IMR-90 (cell line): ENCODE results near the gene TIPRL. TPM values are rescaled to one million over a fixed set of nuclear protein-coding genes. Genes with fewer than 3 reads are reported as not detected.
A peak's percentile ranks its signal among the peaks of the same experiment; 100 is the strongest.

Source experiments
- ATAC-seq: fragments of 200-7000 bp; cut with Tn5 transposase; 2 replicates; pipeline ENCODE4 v1.9.1; 2020; ENCODE audit warnings: low read depth, mild to moderate bottlenecking, moderate library complexity
- BruUV-seq: library from RNA; stranded (reverse); fragments of 400-500 nt; replicated peaks from 2 replicates; lab custom pipeline; 2021; lab: Mats Ljungman, UMichigan
- CTCF ChIA-PET: fragments of 300-600 bp; formaldehyde crosslinking; extraction: SDS; loops from one replicate; lab custom pipeline; 2021; ENCODE audit warnings: antibody characterized with exemption; lab: Yijun Ruan, JAX
- POLR2A ChIA-PET: fragments of 300-600 bp; sonication (Branson Sonifier 250); formaldehyde crosslinking; loops from one replicate; lab custom pipeline; 2022; ENCODE audit warnings: antibody characterized with exemption; ENCODE audit not compliant: unreplicated experiment; lab: Charles Lee
- DNase-seq: peaks from one replicate; pipeline ENCODE4 v3.0.0; 2013
- H2AFZ ChIP-seq: replicated peaks from 2 replicates; pipeline ENCODE3; 2013; ENCODE audit warnings: low read length, mild to moderate bottlenecking; ENCODE audit not compliant: poor library complexity
- H2AK5ac ChIP-seq: 2 replicates; pipeline ENCODE4 v1.6.1; 2013; ENCODE audit warnings: low read depth, low read length, inconsistent platforms
- H2AK9ac ChIP-seq: replicated peaks from 2 replicates; pipeline ENCODE3; 2013; ENCODE audit warnings: mild to moderate bottlenecking, low read depth, low read length, moderate library complexity; ENCODE audit not compliant: poor library complexity
- H2BK120ac ChIP-seq: 2 replicates; pipeline ENCODE4 v1.6.1; 2013; ENCODE audit warnings: low read depth, low read length, inconsistent platforms
- H2BK15ac ChIP-seq: 3 replicates; pipeline ENCODE4 v1.6.1; 2013; ENCODE audit warnings: low read depth, low read length, inconsistent platforms
- H2BK20ac ChIP-seq: 2 replicates; pipeline ENCODE4 v1.6.1; 2013; ENCODE audit warnings: low read depth, mild to moderate bottlenecking, inconsistent platforms, low read length, moderate library complexity
- H2BK5ac ChIP-seq: 2 replicates; pipeline ENCODE4 v1.6.1; 2013; ENCODE audit warnings: mild to moderate bottlenecking, low read depth, low read length, inconsistent platforms; ENCODE audit not compliant: poor library complexity, severe bottlenecking
- H3K14ac ChIP-seq: replicated peaks from 2 replicates; pipeline ENCODE4 v1.6.1; 2013; ENCODE audit warnings: low read depth, low read length, inconsistent platforms
- H3K18ac ChIP-seq: 2 replicates; pipeline ENCODE4 v1.6.1; 2013; ENCODE audit warnings: low read depth, low read length, control low read depth
- H3K23ac ChIP-seq: 2 replicates; pipeline ENCODE4 v1.6.1; 2013; ENCODE audit warnings: low read depth, low read length, inconsistent platforms
- H3K27ac ChIP-seq: 2 replicates; pipeline ENCODE4 v1.5.1; 2013; ENCODE audit warnings: mild to moderate bottlenecking, control low read depth, low read length; ENCODE audit not compliant: insufficient read depth
- H3K27me3 ChIP-seq: 2 replicates; pipeline ENCODE4 v1.6.1; 2013; ENCODE audit warnings: low read length; ENCODE audit not compliant: control insufficient read depth, insufficient read depth
- H3K36me3 ChIP-seq: 2 replicates; pipeline ENCODE4 v1.6.1; 2013; ENCODE audit warnings: low read length, mixed read lengths; ENCODE audit not compliant: control insufficient read depth, insufficient read depth
- H3K4ac ChIP-seq: 2 replicates; pipeline ENCODE4 v1.6.1; 2013; ENCODE audit warnings: low read depth, low read length, inconsistent platforms
- H3K4me1 ChIP-seq: 2 replicates; pipeline ENCODE4 v1.6.1; 2013; ENCODE audit warnings: low read length, mixed read lengths; ENCODE audit not compliant: control insufficient read depth, insufficient read depth
- H3K4me2 ChIP-seq: 2 replicates; pipeline ENCODE4 v1.6.1; 2013; ENCODE audit warnings: low read depth, mild to moderate bottlenecking, control low read depth, low read length, moderate library complexity
- H3K4me3 ChIP-seq: 2 replicates; pipeline ENCODE4 v1.5.1; 2013; ENCODE audit warnings: low read depth, mild to moderate bottlenecking, control low read depth, low read length, moderate library complexity; ENCODE audit not compliant: insufficient read depth
- H3K56ac ChIP-seq: 2 replicates; pipeline ENCODE4 v1.6.1; 2013; ENCODE audit warnings: low read length, inconsistent platforms; ENCODE audit not compliant: insufficient read depth; ENCODE audit errors: extremely low read depth
- H3K79me1 ChIP-seq, 2 experiments: 2 replicates each; pipeline ENCODE4 v1.6.1; 2013; ENCODE audit warnings: low read length in 2 of 2, inconsistent platforms in 1 of 2, low read depth in 1 of 2
- H3K9ac ChIP-seq: 2 replicates; pipeline ENCODE4 v1.6.1; 2013; ENCODE audit warnings: low read depth, low read length, control low read depth
- H3K9me1 ChIP-seq: 2 replicates; pipeline ENCODE4 v1.6.1; 2013; ENCODE audit warnings: low read length, inconsistent platforms; ENCODE audit not compliant: insufficient read depth
- H3K9me3 ChIP-seq: 2 replicates; pipeline ENCODE4 v1.6.1; 2013; ENCODE audit warnings: low read length; ENCODE audit not compliant: control insufficient read depth, insufficient read depth
- H4K20me1 ChIP-seq: 2 replicates; pipeline ENCODE4 v1.6.1; 2013; ENCODE audit warnings: low read length, inconsistent platforms; ENCODE audit not compliant: insufficient read depth
- H4K5ac ChIP-seq: 2 replicates; pipeline ENCODE4 v1.6.1; 2013; ENCODE audit warnings: mild to moderate bottlenecking, low read depth, low read length, control low read depth
- H4K8ac ChIP-seq, 2 experiments: 2 replicates each; pipeline ENCODE4 v1.6.1; 2013; ENCODE audit warnings: low read depth in 2 of 2, low read length in 2 of 2, control low read depth in 1 of 2, inconsistent platforms in 1 of 2
- H4K91ac ChIP-seq: 2 replicates; pipeline ENCODE4 v1.6.1; 2013; ENCODE audit warnings: low read depth, low read length, inconsistent platforms; ENCODE audit not compliant: insufficient read depth
- BHLHE40 ChIP-seq: fragments of 150-350 bp; IDR thresholded peaks from 2 replicates; pipeline ENCODE4 v1.6.1; 2016; ENCODE audit warnings: mild to moderate bottlenecking, low read depth, low read length
- CEBPB ChIP-seq: IDR thresholded peaks from 2 replicates; pipeline ENCODE4 v1.6.1; 2012; ENCODE audit warnings: low read depth, low read length, improper control_type of control experiment
- CHD1 ChIP-seq: IDR thresholded peaks from 2 replicates; pipeline ENCODE4 v1.6.1; 2012; ENCODE audit warnings: low read depth, low read length, improper control_type of control experiment
- FOS ChIP-seq: fragments of 150-350 bp; IDR thresholded peaks from 2 replicates; pipeline ENCODE4 v1.6.1; 2016; ENCODE audit warnings: low read depth, low read length
- MAFK ChIP-seq: IDR thresholded peaks from 2 replicates; pipeline ENCODE4 v1.6.1; 2012; ENCODE audit warnings: low read depth, low read length, improper control_type of control experiment
- MAZ ChIP-seq: IDR thresholded peaks from 2 replicates; pipeline ENCODE4 v1.6.1; 2012; ENCODE audit warnings: low read depth, mild to moderate bottlenecking, low read length, improper control_type of control experiment, moderate library complexity, borderline replicate concordance
- MXI1 ChIP-seq: IDR thresholded peaks from 2 replicates; pipeline ENCODE4 v1.6.1; 2012; ENCODE audit warnings: low read depth, mild to moderate bottlenecking, low read length, moderate library complexity, borderline replicate concordance
- RAD21 ChIP-seq: IDR thresholded peaks from 2 replicates; pipeline ENCODE4 v1.6.1; 2012; ENCODE audit warnings: low read length, improper control_type of control experiment
- RCOR1 ChIP-seq: IDR thresholded peaks from 2 replicates; pipeline ENCODE4 v1.6.1; 2012; ENCODE audit warnings: mild to moderate bottlenecking, low read length, improper control_type of control experiment; ENCODE audit not compliant: insufficient replicate concordance
- RFX5 ChIP-seq: IDR thresholded peaks from 2 replicates; pipeline ENCODE4 v1.8.0; 2012; ENCODE audit warnings: low read depth, mild to moderate bottlenecking, low read length, moderate library complexity
- SMC3 ChIP-seq: fragments of 150-350 bp; IDR thresholded peaks from 2 replicates; pipeline ENCODE4 v1.6.1; 2016; ENCODE audit warnings: low read depth, mild to moderate bottlenecking, antibody characterized with exemption, low read length, moderate library complexity
- USF2 ChIP-seq: fragments of 150-350 bp; IDR thresholded peaks from 2 replicates; pipeline ENCODE4 v1.6.1; 2017; ENCODE audit warnings: mild to moderate bottlenecking, antibody characterized with exemption, low read length, low read depth
- WGBS, 2 experiments: methylation state at CpG; one replicate each; pipeline versions ENCODE4 v1.1.5 to v1.1.7; 2013; ENCODE audit warnings: missing lambda C conversion rate in 2 of 2; ENCODE audit not compliant: insufficient read length in 1 of 2; ENCODE audit errors: extremely low coverage in 2 of 2; 5-methylcytosine and 5-hydroxymethylcytosine counted together
- dilution Hi-C: fragments of 300-500 bp; cut with HindIII; formaldehyde crosslinking; loops from one replicate; pipeline ENCODE4 v1.14.3; 2018; ENCODE audit warnings: low sequenced_read_pairs; ENCODE audit not compliant: unreplicated experiment
- in situ Hi-C: fragments of 300-500 bp; cut with MboI; formaldehyde crosslinking; loops from 3 replicates; pipeline ENCODE4 v1.14.3; 2019; ENCODE audit warnings: low sequenced_read_pairs, inconsistent platforms, mixed read lengths
- intact Hi-C: fragments of 100-400 bp; cut with micrococcal nuclease; formaldehyde crosslinking; loops from 2 replicates; pipeline ENCODE4 v1.10.0; 2022
- polyA plus RNA-seq, 3 experiments: library from polyadenylated mRNA; depleted of rRNA; stranded (reverse); fragments of >200 nt; gene quantifications; 2 replicates each; pipeline ENCODE4 v1.2.3, GENCODE V29; 2012; ENCODE audit warnings: low replicate concordance in 1 of 3
- total RNA-seq: library from RNA; depleted of rRNA; stranded (reverse); fragments of >200 nt; gene quantifications from 2 replicates; pipeline ENCODE4 v1.2.3, GENCODE V29; 2012

Gene TIPRL
- total and polyA plus RNA-seq, 2 of the 4 experiments (the other 2 are of a cell fraction): 15.4 to 23.8 TPM

DNA sequence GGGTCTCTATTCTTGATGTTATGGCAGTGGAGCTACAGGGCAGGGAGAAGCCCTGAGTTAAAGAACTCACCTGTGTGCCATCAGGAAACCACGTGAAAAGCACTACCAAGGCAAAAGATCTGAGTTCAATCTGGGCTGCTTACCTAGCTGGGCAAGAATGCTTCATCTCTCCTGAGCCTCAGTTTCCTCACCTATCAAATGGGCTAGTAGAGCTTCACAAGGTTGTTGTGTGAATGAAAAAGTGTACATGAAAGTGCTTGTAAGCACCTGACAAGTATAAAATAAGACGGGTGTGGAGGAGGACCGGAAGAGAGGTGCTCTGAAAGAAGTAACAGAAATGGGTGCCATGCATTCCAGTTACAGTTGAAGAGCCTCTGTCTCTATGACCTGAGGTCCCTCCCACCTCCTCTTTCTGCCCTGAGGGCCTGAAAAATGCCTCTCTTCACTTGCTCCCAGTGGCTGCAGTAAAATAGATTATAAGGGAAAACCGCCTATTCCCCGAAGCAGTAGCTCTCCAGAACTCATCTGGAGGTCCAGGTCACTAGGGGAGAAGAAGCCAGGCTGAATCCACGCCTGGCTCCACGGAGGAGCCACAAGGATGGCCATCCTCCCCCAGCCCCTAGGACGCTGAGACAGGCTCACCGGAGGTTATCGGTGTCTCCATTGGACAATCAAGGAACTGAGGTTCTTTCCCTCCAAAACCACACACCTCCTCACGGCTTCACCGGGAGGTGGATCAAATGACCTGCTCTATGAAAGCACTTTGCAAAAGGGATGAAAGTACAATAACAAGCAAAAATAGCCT lies 43.4 kb upstream of the TIPRL start (continued):
- no peak for TF ChIP-seq CHD1
- TF ChIP-seq MAZ: no peak

DNA sequence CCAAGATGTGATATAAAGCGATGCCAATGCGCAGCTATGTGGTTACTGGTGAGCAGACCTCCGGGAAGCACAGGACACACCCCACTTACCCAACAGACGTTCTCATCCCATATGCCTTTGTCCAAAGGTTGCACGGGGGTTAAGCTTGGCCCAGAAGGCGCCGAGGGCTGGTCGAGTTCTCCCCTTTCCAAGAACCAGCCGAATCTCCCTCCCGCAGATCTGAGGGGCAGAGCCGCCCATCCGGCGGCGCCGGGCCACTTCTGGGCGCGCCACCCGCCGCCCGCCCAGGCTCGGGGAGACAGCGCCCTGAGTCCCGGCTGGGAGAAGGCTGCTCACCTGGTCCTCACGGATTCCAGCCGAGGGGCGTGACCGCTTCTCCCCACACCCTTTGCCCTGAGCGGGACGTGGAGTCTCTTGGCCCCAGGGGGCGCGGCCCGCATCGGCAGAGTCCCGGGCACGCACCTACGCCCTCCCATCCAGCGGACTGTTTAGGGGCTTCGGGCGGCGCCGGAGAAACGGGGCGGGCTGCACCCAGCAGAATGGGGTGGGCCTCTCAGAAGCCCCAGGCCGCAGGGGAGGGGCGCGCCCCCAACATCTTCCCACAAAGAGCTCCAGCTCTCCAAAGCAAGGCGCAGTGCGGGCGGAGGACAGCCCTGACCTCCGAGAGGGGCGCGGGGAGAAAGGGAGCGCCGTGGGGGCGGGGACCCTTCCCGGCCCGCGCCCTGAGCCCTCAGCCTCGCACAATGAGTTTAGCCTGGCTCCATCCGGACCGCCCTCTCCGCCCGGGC lies 42.6 kb upstream of the TIPRL start:
- Histone ChIP-seq H3K9ac (peak overlapping the region; percentile 70), H3K4me1 (peaks cover 3% of the 10 kb centered on the region; the same call in 1 of the 2 replicates), H3K9me1 (no peaks in the 10 kb centered on the region), H2AFZ (peak overlapping the region; percentile 92), H3K14ac (no peak overlapping the region), H2BK20ac (no peak overlapping the region), H3K23ac (peak overlapping the region; percentile 84), H3K36me3 (no peaks in the 10 kb centered on the region; the same call in 1 of the 2 replicates), H2BK120ac (no peak overlapping the region), H2AK5ac (no peak overlapping the region), H4K5ac (no peak overlapping the region), H2BK15ac (no peak overlapping the region), H3K56ac (no peak overlapping the region; the same call in 1 of the 2 replicates), H3K18ac (no peak overlapping the region), H2BK5ac (peak overlapping the region; percentile 7), H3K4me2 (peak overlapping the region; percentile 73), H3K27ac (peak overlapping the region; percentile 36; the same call in 1 of the 2 replicates), H4K20me1 (no peaks in the 10 kb centered on the region), H4K8ac (peak overlapping the region in 1 of 2 experiments; percentile 22; a peak in 1 of 4 replicates), H3K4ac (peak overlapping the region; percentile 36), H4K91ac (no peak overlapping the region), H3K27me3 (no peaks in the 10 kb centered on the region), H3K79me1 (peaks cover 16 to 24% of the 10 kb centered on the region in 2 experiments), H3K4me3 (peak overlapping the region; percentile 68), H3K9me3 (no peaks in the 10 kb centered on the region), H2AK9ac (peak overlapping the region; percentile 18)
- DNase-seq (peak; percentile 17), ATAC-seq (peak; percentile 24)
- in situ Hi-C loops: loop anchor here (25.0 kb wide), 1 partner anchor 976 kb away; the partner anchor contains the start of gene ATP1B1
- CTCF ChIA-PET: interaction anchor here (1.0 to 1.8 kb wide), 2 partner anchors 9 to 14 kb away, joined by 3 to 7 read pairs; no protein-coding TSS in a partner anchor
- no TSS peak for BruUV-seq
- dilution Hi-C loops: no loop called here
- intact Hi-C loops: loop anchor here (2.0 to 5.0 kb wide), 2 partner anchors 43 to 54 kb away; partner anchors contain the start of gene TIPRL
- 1% methylated on average over 20 of the region's 63 CpGs; no CpG with 5 or more reads in 1 of the 2 experiments for WGBS, 2 experiments
- POLR2A ChIA-PET: no interaction called here
- no peak for TF ChIP-seq CEBPB
- no peak for TF ChIP-seq MAFK
- no peak for TF ChIP-seq RCOR1
- TF ChIP-seq RFX5: no peak
- no peak for TF ChIP-seq RAD21
- no peak for TF ChIP-seq SMC3
- TF ChIP-seq USF2: no peak
- no peak for TF ChIP-seq MXI1
- no peak for TF ChIP-seq BHLHE40
- TF ChIP-seq MAZ: no peak
- no peak for TF ChIP-seq FOS
- TF ChIP-seq CHD1: no peak
